A549 (cell line): ENCODE results near the gene IQCF2. TPM values are rescaled to one million over a fixed set of nuclear protein-coding genes. Genes with fewer than 3 reads are reported as not detected.

ENCODE experiments used
- ATAC-seq, 2 experiments: fragments of 200-7000 bp in 1 of 2; fragments of >200 bp in 1 of 2; cut with Nextera tagmentation in 1 of 2; cut with Tn5 transposase in 1 of 2; 3 replicates each; pipeline versions ENCODE4 v1.8.0 to v1.9.1; 2018 to 2020; ENCODE audit warnings: mild to moderate bottlenecking in 1 of 2, moderate library complexity in 1 of 2
- CTCF ChIA-PET: fragments of 300-600 bp; sonication (Branson Sonifier 250); formaldehyde crosslinking; extraction: SDS; loops from one replicate; lab custom pipeline; 2021; ENCODE audit warnings: antibody characterized with exemption, inconsistent platforms; lab: Yijun Ruan, JAX
- POLR2A ChIA-PET: fragments of 350-600 bp; formaldehyde crosslinking; extraction: SDS; loops from one replicate; lab custom pipeline; 2021; ENCODE audit warnings: antibody characterized with exemption, inconsistent platforms; lab: Yijun Ruan, JAX
- DNase-seq, 2 experiments: peaks; one replicate each; pipeline versions ENCODE4 v3.0.0 to v3.0.0-alpha.2; 2011 to 2016; ENCODE audit warnings: low read depth in 1 of 2, low spot score in 1 of 2
- FAIRE-seq: peaks from 2 replicates; lab custom pipeline; 2011; peaks lifted over from hg19 to GRCh38; lab: Jason Lieb, UNC
- H3K27ac ChIP-seq, 2 experiments: fragments of >200 bp; sonication (Bioruptor Twin); formaldehyde crosslinking; 3 replicates each; pipeline ENCODE4 v1.5.1; 2016 to 2017
- H3K4me1 ChIP-seq: fragments of >200 bp; sonication (Bioruptor Twin); formaldehyde crosslinking; 3 replicates; pipeline ENCODE4 v1.6.1; 2016
- H3K4me2 ChIP-seq: fragments of >200 bp; sonication (Bioruptor Twin); formaldehyde crosslinking; 3 replicates; pipeline ENCODE4 v1.6.1; 2016
- H3K4me3 ChIP-seq: fragments of >200 bp; sonication (Bioruptor Twin); formaldehyde crosslinking; 3 replicates; pipeline ENCODE4 v1.5.1; 2016
- H3K9me3 ChIP-seq: fragments of >200 bp; sonication (Bioruptor Twin); formaldehyde crosslinking; 3 replicates; pipeline ENCODE4 v1.6.1; 2016
- ATOH8 ChIP-seq: fragments of 250-450 bp; sonication (Bioruptor Pico); IDR thresholded peaks from 2 replicates; pipeline ENCODE4 v1.5.0; 2020; ENCODE audit warnings: low read depth, mild to moderate bottlenecking, moderate library complexity
- BCL3 ChIP-seq: fragments of >200 bp; sonication (Bioruptor Twin); formaldehyde crosslinking; IDR thresholded peaks from 3 replicates; pipeline ENCODE4 v1.6.1; 2016
- BHLHE40 ChIP-seq: IDR thresholded peaks from 2 replicates; pipeline ENCODE4 v1.6.1; 2012; ENCODE audit warnings: low read depth, low read length, inconsistent platforms
- CBX2 ChIP-seq: fragments of 200-600 bp; sonication (generic); IDR thresholded peaks from 2 replicates; pipeline ENCODE4 v1.6.1; 2016; ENCODE audit warnings: low read depth, mild to moderate bottlenecking, borderline replicate concordance
- CEBPB ChIP-seq, 2 experiments: fragments of >200 bp in 1 of 2; sonication (Bioruptor Twin) in 1 of 2; formaldehyde crosslinking in 1 of 2; IDR thresholded peaks; 2 replicates each; pipeline ENCODE4 v1.6.1; 2012 to 2016
- CTCF ChIP-seq: fragments of >200 bp; sonication (Bioruptor Twin); formaldehyde crosslinking; IDR thresholded peaks from 3 replicates; pipeline ENCODE4 v1.5.1; 2016
- EHF ChIP-seq: fragments of 250-450 bp; sonication (Bioruptor Pico); IDR thresholded peaks from 2 replicates; pipeline ENCODE4 v1.5.0; 2020; ENCODE audit warnings: mild to moderate bottlenecking
- EP300 ChIP-seq, 2 experiments: fragments of >200 bp; sonication (Bioruptor Twin); formaldehyde crosslinking; IDR thresholded peaks; 2 replicates in 1 of 2; 3 replicates in 1 of 2; pipeline ENCODE4 v1.6.1; 2016 to 2017
- ESRRA ChIP-seq: fragments of 150-350 bp; IDR thresholded peaks from 2 replicates; pipeline ENCODE4 v1.6.1; 2014; ENCODE audit warnings: mild to moderate bottlenecking, low read length, borderline replicate concordance
- FOXS1 ChIP-seq: fragments of 250-450 bp; sonication (Bioruptor Pico); IDR thresholded peaks from 2 replicates; pipeline ENCODE4 v1.5.0; 2020; ENCODE audit warnings: mild to moderate bottlenecking, moderate library complexity
- HOXA7 ChIP-seq: fragments of 250-450 bp; sonication (Bioruptor Pico); IDR thresholded peaks from 2 replicates; pipeline ENCODE4 v1.5.0; 2020; ENCODE audit warnings: mild to moderate bottlenecking, moderate library complexity
- HOXB5 ChIP-seq: fragments of 250-450 bp; sonication (Bioruptor Pico); IDR thresholded peaks from 2 replicates; pipeline ENCODE4 v1.5.0; 2020; ENCODE audit warnings: mild to moderate bottlenecking, moderate library complexity
- KDM1A ChIP-seq: fragments of 200-600 bp; sonication (generic); IDR thresholded peaks from 2 replicates; pipeline ENCODE4 v1.6.1; 2016; ENCODE audit warnings: low read depth, mild to moderate bottlenecking
- MAX ChIP-seq: IDR thresholded peaks from 2 replicates; pipeline ENCODE4 v1.6.1; 2012
- MAZ ChIP-seq: fragments of 150-350 bp; IDR thresholded peaks from 2 replicates; pipeline ENCODE4 v1.6.1; 2014; ENCODE audit warnings: antibody characterized with exemption, low read depth, low read length, borderline replicate concordance
- MYC ChIP-seq: IDR thresholded peaks from 2 replicates; pipeline ENCODE4 v1.6.1; 2012; ENCODE audit warnings: mild to moderate bottlenecking, inconsistent platforms, low read length, improper control_type of control experiment, borderline replicate concordance
- NR3C1 ChIP-seq: fragments of >200 bp; sonication (Bioruptor Twin); formaldehyde crosslinking; IDR thresholded peaks from 3 replicates; pipeline ENCODE4 v1.6.1; 2017
- PBX3 ChIP-seq: IDR thresholded peaks from 2 replicates; pipeline ENCODE4 v1.6.1; 2012
- POLR2A ChIP-seq: IDR thresholded peaks from 2 replicates; pipeline ENCODE4 v1.6.1; 2012; ENCODE audit warnings: mild to moderate bottlenecking, low read length
- REST ChIP-seq: fragments of 200-600 bp; sonication (generic); IDR thresholded peaks from 2 replicates; pipeline ENCODE4 v1.6.1; 2016; ENCODE audit warnings: antibody characterized with exemption, mild to moderate bottlenecking, moderate library complexity
- RFX5 ChIP-seq: fragments of 450-650 bp; IDR thresholded peaks from 2 replicates; pipeline ENCODE4 v1.7.1; 2014; ENCODE audit warnings: antibody characterized with exemption, mild to moderate bottlenecking, moderate library complexity
- TFCP2L1 ChIP-seq: fragments of 250-450 bp; sonication (Bioruptor Pico); IDR thresholded peaks from 2 replicates; pipeline ENCODE4 v1.5.0; 2021; ENCODE audit warnings: mild to moderate bottlenecking
- TP53 ChIP-seq: fragments of 250-450 bp; sonication (Bioruptor Pico); IDR thresholded peaks from 2 replicates; pipeline ENCODE4 v1.5.0; 2021; ENCODE audit warnings: mild to moderate bottlenecking, moderate library complexity
- ZFP36 ChIP-seq: fragments of 450-650 bp; IDR thresholded peaks from 2 replicates; pipeline ENCODE4 v1.6.1; 2014; ENCODE audit warnings: borderline replicate concordance; ENCODE audit not compliant: partially characterized antibody
- ZNF302 ChIP-seq: fragments of 250-450 bp; sonication (Bioruptor Pico); IDR thresholded peaks from 2 replicates; pipeline ENCODE4 v1.9.0; 2021; ENCODE audit warnings: inconsistent platforms, mild to moderate bottlenecking, moderate library complexity
- WGBS: methylation state at CpG from one replicate; pipeline ENCODE4 v1.1.6; 2017; ENCODE audit errors: missing lambda C conversion rate; 5-methylcytosine and 5-hydroxymethylcytosine counted together
- polyA plus RNA-seq, 4 experiments: library from polyadenylated mRNA; depleted of rRNA in 3 of 4; stranded (reverse); fragments of >200 nt; fragmentation: RNase III in 1 of 4; extraction: RNeasy Plus Mini Kit Qiagen cat#74134 plus additional on column Dnase treatment in 1 of 4; gene quantifications; 2 replicates in 3 of 4; 3 replicates in 1 of 4; pipeline ENCODE4 v1.2.3, GENCODE V29; 2011 to 2017

IQCF2 gene
- polyA plus RNA-seq, 2 of the 4 experiments (the other 2 are of a cell fraction), result not detected

- H3K4me2 ChIP-seq, result no peak overlapping the region
- CTCF ChIA-PET, result no interaction called here
- no peak for FAIRE-seq
Observed at GRCh38 chr3:51874411-51874810, 13.0 kb downstream of the IQCF2 start.

GRCh38 chr3:51874889-51875288 is 13.5 kb downstream of the IQCF2 start:
- POLR2A ChIA-PET, result no interaction called here
- 5% methylated on average over 4 of the region's 4 CpGs for WGBS
- Histone ChIP-seq H3K9me3 (no peaks in the 10 kb centered on the region), H3K4me3 (no peak overlapping the region), H3K27ac (no peak overlapping the region), H3K4me1 (no peaks in the 10 kb centered on the region), H3K4me2 (no peak overlapping the region)
- TF ChIP-seq PBX3, result no peak
- ATAC-seq (no peak), DNase-seq (no peak), FAIRE-seq (no peak)
- CTCF ChIA-PET, result no interaction called here

More at GRCh38 chr3:51874411-51874810, 13.0 kb downstream of the IQCF2 start:
- H3K9me3 ChIP-seq, result no peaks in the 10 kb centered on the region
- H3K4me3 ChIP-seq, result no peak overlapping the region
- no peak overlapping the region for H3K27ac ChIP-seq
- no peak for DNase-seq
- WGBS, result 0% methylated on average over 2 of the region's 2 CpGs
- POLR2A ChIA-PET, result no interaction called here
- TF ChIP-seq ESRRA (no peak), HOXA7 (CRISPR knock-in tag) (no peak), TFCP2L1 (CRISPR knock-in tag) (no peak), FOXS1 (no peak), ZNF302 (CRISPR knock-in tag) (no peak), MAX (no peak), ATOH8 (no peak), TP53 (no peak)
- H3K4me1 ChIP-seq, result no peaks in the 10 kb centered on the region
- ATAC-seq, result no peak

GRCh38 chr3:51875501-51875900 is 14.1 kb downstream of the IQCF2 start, which contains the start of gene IQCF5:
Gene IQCF5 (minus strand): TSS chr3:51875601. CDS start chr3:51875531, 70 bp downstream.
- FAIRE-seq, result no peak
- Histone ChIP-seq H3K9me3 (no peaks in the 10 kb centered on the region), H3K4me1 (no peaks in the 10 kb centered on the region), H3K27ac (no peak within 1 kb of the TSS), H3K4me2 (no peak within 1 kb of the TSS), H3K4me3 (no peak within 1 kb of the TSS)
- 68% methylated on average over 3 of the region's 4 CpGs for WGBS
- ChIA-PET CTCF (no interaction called here), POLR2A (no interaction called here)
- ATAC-seq, result no peak
- DNase-seq, result no peak
- TF ChIP-seq CEBPB (IDR thresholded peaks at IDR 0.05) (no peak), HOXB5 (CRISPR knock-in tag) (no peak), CTCF (no peak), KDM1A (no peak), REST (no peak), MAZ (no peak), EHF (CRISPR knock-in tag) (no peak), ZFP36 (no peak), MYC (no peak), EP300 (IDR thresholded peaks at IDR 0.05) (no peak), NR3C1 (no peak), CBX2 (no peak), BHLHE40 (no peak), MAX (no peak), RFX5 (no peak), POLR2A (no peak), BCL3 (no peak)
